Suprapubic skin (tissue), 4 donors: ENCODE measurements around the gene ERC2.

Source experiments
- EP300 ChIP-seq: sonication (generic); formaldehyde crosslinking; IDR thresholded peaks from one replicate; pipeline ENCODE4 v1.6.1; 2017; ENCODE audit warnings: antibody characterized with exemption
- POLR2A ChIP-seq, 2 donors: fragments of 450-650 bp; IDR thresholded peaks; one replicate each; pipeline ENCODE4 v1.6.1; 2017; ENCODE audit warnings: antibody characterized with exemption in 2 of 2, mild to moderate bottlenecking in 2 of 2, moderate library complexity in 2 of 2
- POLR2AphosphoS5 ChIP-seq, 3 donors: sonication (generic); formaldehyde crosslinking; IDR thresholded peaks; one replicate each; pipeline ENCODE4 v1.6.1; 2017; ENCODE audit warnings: antibody characterized with exemption in 3 of 3

DNA sequence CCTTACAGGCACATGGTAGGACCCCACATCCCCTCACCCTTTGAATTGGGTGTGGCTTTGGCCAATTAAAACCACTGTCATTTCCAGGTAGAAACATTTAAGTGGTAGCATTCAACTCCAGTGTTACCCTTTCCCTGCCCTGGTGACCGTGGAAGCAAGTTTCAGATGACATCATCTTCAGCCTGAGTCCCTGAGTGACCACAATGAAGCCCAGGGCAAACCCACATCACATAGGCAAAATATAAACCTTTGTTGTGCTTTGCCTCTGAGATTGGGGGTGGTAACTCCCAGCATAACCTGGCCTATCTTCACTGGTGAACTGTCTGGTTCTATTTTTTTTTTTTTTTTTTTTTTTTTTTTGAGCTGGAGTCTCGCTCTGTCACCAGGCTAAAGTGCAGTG lies 577.2 kb downstream of the ERC2 start:
- TF ChIP-seq POLR2A (IDR thresholded peaks at IDR 0.05) (no peak), POLR2AphosphoS5 (IDR thresholded peaks at IDR 0.05) (no peak), EP300 (no peak)
